AG20443 (cell line): ENCODE results near the gene SH2D3A.
"Not testable (repeated sequence)": the region's sequence is repeated elsewhere in the genome, so short reads cannot be mapped to it uniquely, and the experiment has no call there.

Experiments used
- DNase-seq: peaks from one replicate; pipeline ENCODE4 v3.0.0; 2012; ENCODE audit warnings: low spot score, mixed read lengths

The SH2D3A gene

DNA sequence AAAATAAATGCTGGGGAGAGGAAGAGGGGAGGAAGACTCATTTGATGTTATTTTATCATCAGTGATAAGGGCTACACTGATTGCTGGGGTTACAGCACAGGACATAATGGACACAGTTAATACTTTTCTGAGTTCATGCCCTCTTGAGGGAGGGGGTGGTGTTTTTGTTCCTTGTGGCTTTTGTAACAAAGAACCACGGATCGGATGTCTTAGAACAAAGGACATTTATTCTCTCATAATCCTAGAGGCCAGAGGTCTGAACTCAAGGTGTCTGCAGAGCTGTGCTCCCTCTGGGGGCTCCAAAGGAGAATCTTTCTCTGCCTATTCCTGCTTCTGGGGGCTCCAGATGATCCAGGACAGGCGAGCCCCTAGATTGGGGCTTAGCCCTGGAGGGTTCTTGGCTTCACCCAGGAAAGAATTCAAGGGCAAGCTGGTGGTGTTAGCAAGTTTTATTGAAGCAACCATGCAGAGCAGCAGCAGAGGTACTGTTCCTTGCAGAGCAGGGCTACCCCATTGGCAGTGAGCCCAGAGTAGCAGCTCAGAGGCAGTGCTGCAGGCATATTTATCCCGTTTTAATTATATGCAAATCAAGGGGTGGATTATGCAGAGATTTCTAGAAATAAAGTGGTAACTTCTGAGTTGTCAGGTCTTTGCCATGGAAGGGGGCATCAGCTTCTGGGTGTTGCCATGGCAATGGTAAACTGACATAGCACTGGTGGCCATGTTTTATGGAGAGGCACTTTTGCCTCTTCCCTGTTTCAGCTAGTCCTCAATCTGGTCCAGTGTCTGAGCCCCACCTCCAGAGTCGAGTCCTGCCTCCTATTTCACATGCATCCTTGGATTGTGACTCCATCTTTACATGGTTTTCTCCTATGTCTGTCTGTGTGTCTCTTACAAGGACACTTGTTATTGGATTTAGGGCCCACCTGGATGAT lies 23.2 kb upstream of the SH2D3A start:
- DNase-seq, result no peak

DNA sequence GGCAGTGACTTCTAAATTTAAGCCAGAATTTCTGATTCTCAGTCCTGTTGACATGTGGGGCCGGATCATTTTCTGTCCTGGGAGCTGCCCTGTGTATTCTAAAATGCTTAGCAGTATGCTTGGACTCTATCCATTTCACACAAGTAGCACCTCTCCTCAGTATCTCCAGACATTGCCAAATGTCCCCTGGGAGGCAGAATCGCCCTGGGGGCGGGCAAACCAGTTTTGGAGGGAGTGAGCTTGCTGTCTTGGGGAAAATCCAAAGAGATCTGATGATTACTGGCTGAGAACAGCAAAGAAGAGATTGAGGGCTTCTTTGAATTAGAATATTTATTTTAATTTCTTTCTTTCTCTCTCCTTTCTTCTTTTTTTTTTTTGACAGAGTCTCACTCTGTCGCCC lies 21.7 kb upstream of the SH2D3A start:
- no peak for DNase-seq

DNA sequence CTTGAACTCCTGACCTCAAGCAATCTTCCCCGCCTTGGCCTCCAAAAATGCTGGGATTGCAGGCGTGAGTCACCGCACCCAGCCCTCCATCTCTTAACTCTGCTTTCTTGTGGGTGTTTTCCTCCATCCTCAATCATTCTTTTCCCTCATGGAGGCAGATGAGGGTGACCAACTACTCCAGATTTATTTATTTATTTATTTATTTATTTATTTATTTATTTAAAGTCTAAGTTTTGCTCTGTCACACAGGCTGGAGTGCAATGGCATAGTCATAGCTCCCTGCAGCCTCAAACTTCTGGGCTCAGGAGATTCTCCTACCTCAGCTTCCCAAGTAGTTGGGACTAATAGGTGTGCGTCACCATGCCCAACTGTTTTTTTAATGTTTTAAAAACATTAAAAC lies 20.2 kb upstream of the SH2D3A start:
- DNase-seq, result no peak

DNA sequence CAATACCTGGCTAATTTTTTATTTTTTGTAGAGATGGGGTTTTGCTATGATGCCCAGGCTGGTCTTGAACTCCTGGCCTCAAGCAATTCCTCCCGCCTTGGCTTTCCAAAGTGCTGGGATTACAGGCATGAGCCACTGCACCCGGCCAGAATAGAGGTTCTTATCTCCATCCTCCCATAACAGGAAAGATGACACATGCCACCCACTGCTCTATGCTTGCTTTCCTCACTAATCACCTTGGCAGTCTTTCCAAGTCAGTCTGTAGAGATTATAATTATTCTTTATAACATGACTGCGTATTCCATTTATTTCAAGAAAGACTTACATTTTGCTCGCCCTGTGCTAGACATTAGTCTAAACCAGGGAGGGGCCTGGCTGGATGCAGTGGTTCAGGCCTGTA lies 12.0 kb upstream of the SH2D3A start:
- DNase-seq, result no peak

DNA sequence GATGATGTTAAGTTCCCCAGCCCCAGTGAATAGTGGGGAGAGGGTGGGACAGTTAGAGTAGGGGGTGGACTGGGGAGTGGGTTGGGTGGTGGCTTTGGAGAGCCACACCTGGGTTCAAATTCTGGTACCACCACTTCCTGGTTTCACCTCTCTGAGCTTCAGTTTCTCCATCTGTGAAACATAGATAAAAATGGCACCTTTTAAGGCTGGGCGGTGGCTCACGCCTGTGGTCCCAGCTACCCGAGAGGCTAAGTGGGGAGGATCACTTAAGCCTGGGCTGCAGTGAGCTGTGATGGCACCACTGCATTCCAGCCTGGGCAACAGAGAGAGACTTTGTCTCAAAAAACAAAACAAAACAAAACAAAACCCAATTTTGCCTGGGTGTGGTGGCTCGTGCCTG lies 11.2 kb upstream of the SH2D3A start:
- no peak for DNase-seq

DNA sequence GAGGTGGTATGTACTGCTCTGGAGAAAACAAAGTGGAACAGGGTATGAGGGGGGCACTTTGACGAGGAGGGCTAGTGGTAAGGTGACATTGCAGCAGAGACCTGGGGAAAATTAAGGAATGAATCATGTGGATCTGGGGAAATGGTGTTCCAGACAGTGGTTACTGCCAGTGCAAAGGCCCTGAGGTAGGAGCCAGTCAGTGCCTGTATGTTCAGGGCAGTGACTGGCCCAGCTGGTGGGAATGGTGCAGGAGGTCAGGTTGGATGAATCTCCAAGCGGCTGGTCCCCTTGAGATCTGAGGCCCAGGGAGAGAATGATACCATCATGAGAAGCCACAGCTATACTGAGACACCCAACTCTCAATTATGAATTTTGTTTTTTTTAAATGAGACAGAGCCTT lies 10.2 kb upstream of the SH2D3A start:
- DNase-seq, result no peak

DNA sequence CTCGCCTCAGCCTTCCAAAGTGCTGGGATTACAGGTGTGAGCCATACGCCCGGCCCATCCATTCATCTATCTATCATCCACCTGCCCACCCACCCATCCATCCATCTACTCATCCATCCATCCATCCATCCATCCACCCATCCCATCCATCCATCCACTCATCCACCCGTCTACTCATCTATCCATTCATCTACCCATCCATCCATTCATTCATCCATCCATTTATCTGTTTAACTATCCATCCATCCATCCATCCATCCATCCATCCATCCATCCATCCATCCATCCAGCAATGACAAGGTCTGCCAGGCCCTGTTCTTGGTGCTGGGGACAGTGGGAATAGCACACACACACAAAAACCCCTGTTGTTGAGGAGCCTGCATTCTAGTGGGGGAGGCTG lies 9.8 kb upstream of the SH2D3A start:
- DNase-seq, result no peak

DNA sequence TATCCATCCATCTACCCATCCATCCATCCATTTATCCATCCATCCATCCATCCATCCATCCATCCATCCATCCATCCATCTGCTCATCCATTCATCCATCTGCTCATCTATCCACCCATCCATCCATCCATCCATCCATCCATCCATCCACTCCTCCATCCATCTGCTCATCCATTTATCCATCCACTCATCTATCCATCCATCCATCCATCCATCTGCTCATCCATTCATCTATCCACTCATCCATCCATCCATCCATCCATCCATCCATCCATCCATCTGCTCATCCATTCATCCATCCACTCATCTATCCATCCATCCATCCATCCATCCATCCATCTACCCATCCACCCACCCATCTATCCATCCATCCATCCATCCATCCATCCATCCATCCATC lies 8.8 kb upstream of the SH2D3A start:
- not testable (repeated sequence) for DNase-seq

DNA sequence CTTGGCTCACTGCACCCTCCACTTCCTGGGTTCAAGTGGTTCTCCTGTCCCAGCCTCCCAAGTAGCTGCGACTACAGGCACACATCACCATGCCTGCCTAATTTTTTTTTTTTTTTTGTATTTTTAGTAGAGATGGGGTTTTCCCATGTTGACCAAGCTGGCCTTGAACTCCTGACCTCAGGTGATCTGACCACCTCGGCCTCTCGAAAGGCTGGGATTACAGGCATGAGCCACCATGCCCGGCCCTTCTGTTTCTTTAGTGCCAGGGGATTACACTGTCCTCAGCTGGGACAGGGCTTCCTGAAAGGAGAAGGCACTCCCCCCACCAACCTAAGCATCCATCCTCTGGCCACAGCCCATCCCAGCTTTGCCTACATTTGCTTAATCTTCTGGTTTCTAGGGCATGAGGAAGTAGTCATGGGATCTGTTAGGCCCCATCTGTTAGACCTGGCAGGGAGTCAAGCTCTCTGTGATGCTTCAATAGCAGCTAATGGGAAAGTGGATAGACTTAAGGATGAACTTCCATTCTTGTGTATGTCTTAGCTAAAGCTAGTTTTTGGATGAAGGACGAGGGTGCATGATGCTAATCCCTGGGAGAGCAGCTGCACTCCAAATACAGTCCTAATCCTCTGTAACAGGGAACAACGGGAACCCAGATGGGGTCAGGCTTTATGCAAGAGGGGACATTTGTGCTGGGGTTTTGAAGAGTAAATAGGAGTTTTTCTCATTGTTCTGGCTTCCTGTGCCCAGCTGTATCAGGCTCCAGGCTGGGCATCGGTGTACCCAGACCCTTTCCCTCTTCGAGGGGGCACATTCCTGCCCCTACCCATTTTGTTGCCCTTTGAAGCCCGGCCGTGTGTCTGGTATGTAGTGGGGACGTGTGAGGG lies 7.8 kb upstream of the SH2D3A start:
- DNase-seq, result no peak

DNA sequence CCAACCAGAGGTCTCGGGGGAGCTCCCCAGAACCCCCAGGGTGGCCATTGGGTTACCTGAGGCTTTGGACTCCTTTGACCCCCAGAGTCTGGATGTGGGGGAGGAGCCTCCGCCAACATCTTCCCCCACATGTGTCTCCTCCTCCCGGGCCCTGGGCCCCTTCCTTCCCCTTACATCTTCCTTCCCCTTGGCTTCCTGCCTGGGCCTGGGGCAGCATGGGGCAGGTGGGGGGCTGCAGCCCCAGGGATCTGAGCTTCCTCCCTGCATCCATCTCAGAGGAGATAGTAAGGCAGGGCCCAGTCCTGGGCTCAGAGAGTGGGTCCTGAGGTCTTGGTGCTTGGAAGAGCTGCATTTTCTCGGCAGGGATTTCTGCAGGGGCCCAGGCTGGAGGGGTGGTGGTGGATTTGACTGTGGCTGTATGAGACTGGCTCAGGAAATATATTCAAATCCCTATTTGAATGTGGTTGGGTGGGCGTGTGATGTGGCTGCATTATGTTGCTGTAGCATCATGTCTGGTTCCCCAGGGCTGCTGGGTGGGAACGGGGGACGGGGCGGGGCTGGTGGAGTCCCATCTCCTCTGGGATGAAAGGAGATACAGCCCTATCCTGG lies 6.2 kb upstream of the SH2D3A start:
- DNase-seq, result no peak

DNA sequence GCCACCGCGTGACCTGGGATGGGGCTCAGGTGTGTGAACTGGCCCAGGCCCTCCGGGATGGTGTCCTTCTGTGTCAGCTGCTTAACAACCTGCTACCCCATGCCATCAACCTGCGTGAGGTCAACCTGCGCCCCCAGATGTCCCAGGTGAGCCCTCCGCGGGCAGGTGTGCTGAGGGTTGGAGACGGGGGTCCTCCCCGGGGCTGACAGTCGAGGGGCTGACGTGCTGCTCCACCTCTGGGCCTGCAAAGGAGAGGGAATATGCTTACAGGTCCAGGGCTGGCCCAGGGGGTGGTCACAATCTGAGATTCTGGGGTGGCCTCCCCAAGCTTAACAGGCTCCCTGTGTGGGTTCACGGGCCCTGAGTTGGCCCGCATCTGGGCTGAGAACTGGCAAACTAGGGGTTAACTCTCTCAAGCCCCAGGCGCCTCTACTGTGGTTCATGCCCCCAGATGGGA lies 5.7 kb upstream of the SH2D3A start:
- DNase-seq, result no peak

DNA sequence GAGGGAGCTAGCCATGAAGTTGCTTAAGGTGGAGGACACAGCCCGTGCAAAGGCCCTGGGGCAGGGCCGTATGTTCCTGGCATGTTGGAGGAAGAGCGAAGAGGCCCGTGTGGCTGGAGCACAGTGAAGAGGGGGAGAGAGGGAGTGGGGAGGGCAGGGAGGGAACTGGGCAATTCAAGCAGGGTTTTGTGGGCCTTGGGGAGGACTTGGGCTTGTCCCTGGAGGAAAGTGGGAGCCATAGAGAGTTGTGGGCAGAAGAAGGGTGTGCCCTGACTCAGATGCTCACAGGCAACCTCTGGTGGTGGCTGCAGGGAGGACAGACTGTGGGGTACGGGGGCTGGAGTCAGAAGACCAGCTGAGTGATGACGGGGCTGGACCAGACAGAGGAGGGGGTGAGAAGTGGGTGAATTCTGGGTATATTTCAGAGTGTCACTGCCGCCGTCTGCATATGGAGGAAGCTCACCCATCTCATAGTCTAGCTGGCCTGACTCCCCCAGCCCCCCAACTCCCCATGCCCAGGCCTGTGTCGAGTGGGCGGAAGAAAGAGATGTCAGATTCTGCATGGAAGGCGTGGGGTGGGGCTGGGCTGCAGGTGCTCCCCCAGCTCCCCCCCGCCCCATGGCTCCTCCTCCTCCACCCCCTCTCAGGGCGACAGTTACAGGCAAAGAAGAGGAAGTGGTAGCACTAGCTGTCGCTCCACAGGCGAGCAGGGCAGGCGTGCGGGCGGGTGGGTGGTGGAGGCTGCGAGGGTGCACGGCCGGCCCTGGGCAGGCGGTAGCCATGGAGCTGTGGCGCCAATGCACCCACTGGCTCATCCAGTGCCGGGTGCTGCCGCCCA lies 5.0 kb upstream of the SH2D3A start, which contains the start of gene VAV1:
Gene VAV1, plus strand, starts transcription at position 681 of the 838 bp plus-strand sequence. Its CDS starts 100 bp downstream, at position 781.
- no peak for DNase-seq

DNA sequence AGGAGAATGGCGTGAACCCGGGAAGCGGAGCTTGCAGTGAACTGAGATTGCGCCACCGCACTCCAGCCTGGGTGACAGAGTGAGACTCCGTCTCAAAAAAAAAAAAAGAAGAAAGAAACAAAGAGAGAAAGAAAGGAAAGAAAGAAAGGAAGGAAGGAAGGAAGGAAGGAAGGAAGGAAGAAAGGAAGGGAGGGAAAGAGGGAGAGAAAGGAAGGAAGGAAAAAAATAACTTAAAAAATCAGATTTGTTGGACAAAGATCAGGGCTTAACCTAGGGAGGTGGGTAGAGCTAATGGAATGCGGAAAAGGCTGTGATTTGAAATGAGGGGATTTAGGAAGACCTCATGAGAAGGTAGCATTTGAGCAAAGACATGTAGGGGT lies 4.4 kb upstream of the SH2D3A start:
- DNase-seq, result not testable (repeated sequence)

DNA sequence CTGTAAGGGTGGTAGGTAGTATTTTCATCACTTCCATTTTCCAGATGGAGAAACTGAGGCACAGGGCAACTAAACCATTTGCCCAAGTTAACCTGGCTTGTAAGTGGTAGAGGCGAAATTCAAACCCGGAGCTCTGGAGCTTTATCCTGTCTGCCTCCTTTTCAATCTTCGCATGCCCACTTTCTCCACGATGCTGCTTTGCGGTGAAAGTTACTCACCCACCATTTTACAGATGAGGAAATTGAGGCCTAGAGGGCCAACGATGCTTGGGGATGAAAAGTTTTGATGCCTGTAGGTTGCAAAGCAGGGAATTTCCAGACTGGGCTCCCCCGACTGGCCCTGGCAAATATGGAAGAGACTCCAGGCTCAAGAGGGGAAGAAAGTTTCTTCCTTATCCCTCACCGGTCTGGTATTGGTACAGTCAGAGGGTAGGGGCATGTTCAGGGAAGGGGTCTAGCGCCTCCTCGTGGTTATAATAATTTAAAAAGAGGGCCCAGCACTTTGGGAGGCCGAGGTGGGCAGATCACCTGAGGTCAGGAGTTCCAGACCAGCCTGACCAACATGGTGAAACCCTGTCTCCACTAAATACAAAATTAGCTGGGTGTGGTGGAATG lies 1.9 kb upstream of the SH2D3A start:
- peak; percentile 55 for DNase-seq

DNA sequence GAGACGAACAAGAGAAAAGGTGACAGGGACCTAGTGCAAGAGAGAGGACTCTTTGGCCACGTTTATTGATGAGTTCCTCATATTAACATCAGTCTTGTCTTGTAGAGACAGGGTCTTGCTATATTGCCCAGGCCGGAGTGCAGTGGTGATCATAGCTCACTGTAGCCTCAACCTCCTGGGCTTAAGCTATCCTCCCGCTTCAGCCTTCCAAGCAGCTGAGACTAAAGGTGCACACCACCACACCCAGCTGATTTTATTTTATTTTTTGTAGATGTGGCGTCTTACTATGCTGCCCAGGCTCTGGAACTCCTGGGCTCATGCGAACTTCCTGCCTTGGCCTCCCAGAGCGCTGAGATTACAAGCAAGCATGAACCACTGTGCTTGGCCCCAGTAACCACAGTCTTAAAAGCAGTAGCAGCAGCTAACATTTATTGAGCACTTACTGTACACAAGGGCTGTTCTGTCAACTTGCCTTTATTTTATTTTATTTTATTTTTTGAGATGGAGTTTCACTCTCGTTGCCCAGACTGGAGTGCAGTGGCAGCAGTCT lies 1.1 kb upstream of the SH2D3A start:
- DNase-seq, result no peak

DNA sequence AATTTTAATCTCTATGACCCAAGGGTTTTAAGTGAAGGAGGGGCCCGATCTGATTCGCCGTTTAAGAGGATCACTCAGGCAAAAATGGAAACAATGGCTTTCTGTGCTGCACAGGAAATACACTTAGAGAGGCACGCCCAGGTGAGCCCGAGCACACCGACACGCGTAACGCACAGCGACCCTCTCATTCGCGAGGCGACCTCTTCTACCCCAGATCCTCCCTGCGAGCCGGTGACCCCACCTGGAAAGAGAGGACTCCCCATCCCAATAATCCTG lies 216 bp downstream of the SH2D3A start:
- no peak for DNase-seq

DNA sequence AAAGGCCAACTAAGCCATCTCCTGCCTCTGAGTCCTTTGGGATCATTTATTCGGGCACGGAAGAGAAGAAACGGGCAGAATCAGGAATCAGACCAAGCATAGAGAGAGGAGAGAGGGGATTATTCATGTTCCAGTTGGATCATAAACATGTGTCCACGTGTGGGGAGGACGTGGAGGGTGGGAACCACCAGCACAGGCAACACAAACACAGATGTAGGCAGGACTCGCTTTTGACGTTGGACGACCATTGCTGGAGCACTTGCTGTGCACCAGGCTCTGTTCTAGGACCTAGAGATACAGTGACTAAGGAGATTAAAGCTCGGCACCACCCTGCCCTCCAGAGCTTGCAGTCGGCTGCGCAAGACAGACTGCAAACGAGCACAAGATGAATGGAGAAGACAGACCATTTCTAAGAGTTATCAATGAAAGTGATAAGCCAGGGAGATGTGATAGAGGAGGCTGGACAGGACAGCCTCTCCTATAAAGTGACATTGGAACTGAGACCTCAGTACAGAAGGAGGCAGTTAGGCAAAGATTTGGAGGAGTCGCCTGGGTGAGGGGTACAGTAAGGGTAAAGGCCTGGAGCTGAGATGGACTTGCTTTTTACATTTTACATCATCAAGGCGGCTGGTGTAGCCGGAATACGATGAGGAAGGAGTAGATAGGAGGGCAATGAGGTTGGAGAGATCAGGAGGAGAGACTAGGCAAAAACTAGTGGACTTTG lies 716 bp downstream of the SH2D3A start:
- DNase-seq, result no peak

DNA sequence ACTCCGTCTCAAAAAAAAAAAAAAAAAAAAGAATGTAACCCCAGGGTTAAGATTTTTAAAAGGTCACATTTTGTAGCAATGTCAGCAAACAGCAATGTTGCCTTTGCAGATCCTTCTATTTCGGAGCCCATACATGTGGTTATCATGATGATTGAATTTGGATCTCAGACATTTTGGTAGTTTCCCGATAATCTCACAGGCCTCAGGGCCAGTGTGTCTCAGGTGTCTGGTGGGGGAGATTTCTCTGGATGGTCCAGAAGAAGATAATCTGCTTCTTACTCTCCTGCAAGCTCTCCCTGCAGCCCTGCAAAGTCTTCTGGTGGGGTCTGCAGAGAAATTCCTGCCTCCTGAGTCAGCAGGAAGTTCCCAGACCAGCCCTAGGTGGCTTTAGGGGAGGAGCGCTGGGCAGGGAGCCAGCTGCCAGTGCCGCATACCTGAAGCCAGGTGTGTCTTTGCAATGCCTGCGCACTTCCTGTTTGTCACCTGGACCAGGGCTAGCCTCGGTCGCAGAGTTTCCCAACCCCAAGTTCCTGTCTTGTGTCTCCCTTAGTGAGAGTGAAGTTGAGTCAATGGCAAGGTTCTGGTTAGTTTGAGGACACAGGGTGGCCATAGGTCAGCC lies 1.4 kb downstream of the SH2D3A start:
- DNase-seq, result no peak

DNA sequence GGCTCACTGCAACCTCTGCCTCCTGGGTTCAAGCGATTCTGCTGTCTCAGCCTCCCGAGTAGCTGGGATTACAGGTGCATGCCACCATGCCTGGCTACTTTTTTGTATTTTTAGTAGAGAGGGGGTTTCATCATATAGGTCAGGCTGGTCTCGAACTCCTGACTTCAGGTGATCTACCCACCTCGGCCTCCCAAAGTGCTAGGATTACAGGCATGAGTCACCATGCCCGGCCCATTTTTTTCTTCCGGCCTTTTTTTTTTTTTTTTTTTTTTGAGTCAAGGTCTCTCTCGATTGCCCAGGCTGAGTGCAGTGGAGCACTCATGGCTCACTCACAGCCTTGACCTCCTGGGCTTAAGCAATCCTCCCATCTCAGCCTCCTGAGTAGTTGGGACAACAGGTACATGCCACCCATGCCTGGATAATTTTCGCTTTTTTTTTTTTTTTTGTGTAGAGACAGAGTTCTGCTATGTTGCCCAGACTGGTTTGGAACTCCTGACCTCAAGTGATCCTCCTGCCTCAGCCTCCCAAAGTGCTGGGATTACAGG lies 4.9 kb downstream of the SH2D3A start:
- DNase-seq, result not testable (repeated sequence)
